Activated T-helper 1 cell treated with anti-CD3 and anti-CD28 coated beads, Interleukin-2, amount 50 U/mL, for 16 hours (primary cell): ENCODE data around the gene SHISAL1.

ENCODE experiments used
- DNase-seq, 2 donors: peaks; one replicate each; pipeline ENCODE4 v3.0.0-alpha.2; 2020; ENCODE audit warnings: low read depth in 1 of 2, low spot score in 1 of 2

The SHISAL1 gene

GRCh38 chr22:44196241-44196640 is 116.5 kb downstream of the SHISAL1 start:
- no peak for DNase-seq

GRCh38 chr22:44195189-44195871 is 117.4 kb downstream of the SHISAL1 start:
- DNase-seq = no peak

DNA sequence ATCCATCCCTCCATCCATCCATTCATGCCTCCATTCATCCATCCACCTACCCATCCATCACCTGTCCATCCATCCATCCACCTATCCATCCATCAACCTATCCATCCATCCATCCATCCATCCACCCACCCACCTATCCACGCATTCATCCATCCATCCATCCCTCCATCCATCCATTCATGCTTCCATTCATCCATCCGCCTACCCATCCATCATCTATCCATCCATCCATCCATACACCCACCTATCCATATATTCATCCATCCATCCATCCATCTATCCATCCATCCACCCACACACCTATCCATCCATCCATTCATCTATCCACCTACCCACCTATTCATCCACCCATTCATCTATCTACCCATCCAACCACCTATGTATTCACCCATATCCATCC is 118.2 kb downstream of the SHISAL1 start:
- DNase-seq = no peak
